GM21528 (cell line): ENCODE results near the gene B3GNT2.
"Not testable (repeated sequence)": the region's sequence is repeated elsewhere in the genome, so short reads cannot be mapped to it uniquely, and the experiment has no call there.

Experiments
- ATAC-seq: cut with Tn5 transposase; IDR thresholded peaks from one replicate; pipeline ENCODE4 v1.9.1; 2021; ENCODE audit warnings: mild to moderate bottlenecking, moderate library complexity; ENCODE audit not compliant: unreplicated experiment, low FRiP score

Gene B3GNT2

DNA sequence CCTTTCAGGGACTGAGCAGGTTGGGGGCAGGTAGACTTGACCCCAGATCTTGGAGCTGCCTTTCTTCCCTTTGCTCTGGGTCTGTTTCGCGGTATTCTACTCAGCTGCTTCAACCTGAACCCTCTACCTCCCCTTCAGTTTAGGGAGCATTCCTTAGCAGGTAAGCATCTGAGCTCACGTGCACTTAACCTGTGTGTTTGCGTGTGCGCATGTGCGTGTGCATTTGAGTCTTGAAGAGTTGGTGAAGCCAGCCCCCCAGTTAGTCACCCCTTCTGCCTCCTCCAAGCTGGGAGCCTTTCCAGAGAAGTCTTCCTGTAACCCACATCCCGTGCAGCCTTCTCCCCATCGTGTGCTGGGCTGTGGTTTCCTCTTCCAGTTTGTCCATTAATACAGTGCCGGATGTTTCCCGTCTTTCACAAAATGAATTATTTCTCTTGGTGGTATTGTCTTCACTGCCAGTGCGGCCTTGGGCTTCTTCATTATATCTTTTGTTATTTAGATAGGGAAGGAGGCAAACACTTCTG is 33.2 kb downstream of the B3GNT2 start:
- no peak for ATAC-seq

DNA sequence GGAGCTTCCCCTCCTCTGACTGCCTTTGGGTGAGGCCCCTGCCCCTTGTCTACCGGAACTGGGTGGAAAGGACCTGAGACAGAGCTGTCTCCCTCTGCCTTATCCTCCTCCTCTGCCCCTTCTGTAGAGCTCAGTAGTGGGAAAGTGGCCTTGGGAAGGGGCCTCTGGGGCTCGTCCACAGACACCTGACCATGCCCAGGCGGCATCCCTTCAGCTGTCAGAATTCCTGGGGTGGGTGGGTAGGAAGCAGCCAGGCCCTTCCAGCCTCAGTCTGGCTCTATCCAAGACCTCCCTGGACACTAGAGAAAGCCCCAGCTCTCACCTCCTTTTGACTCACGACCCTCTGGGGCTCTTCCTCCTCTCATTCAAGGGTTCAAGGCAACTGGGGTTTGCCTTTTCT is 35.6 kb downstream of the B3GNT2 start:
- ATAC-seq = no peak

DNA sequence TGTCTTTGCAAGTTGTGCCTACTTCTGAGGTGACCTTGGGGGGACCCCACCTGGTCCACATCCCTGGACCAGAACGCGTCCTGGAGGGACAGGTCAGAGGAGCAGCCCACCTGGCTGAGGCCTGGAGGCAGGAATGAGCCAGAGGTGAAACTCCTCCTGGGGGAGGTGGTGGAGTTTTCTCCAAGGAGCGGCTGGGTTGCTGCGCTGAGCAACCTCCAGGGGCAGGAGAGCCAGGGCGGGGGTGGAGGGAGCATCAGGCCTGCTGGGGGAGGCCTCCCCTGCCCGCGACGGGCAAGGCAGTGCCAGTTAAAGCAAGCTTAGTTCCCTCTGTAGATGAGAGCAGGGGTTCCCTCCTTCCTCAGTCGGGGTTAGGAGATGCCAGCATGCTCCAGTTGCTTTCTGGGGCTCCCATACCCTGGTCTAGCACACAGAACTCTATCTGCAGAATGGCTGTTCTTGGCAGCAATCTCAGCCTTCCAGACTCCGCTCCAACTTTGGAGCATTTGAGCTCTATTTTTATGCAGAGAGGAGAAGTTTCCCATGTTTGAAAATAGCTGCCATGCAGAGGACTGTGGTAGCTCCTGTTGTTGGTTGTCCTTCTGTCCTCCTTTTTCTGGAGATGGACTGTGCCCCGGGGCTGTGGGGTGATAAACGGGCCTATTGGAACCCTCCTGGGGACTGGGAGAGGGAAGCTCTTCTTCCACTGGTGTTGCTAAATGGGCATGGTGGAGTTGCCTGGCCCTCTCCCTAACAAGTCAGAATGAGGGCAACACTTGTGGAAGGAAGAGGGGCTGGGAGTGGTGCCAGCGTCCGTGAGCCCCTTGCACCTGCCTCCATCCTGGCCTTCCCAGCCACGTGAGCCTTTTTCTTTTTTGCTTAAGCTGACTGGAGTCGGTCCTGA is 39.1 kb downstream of the B3GNT2 start:
- no peak for ATAC-seq

DNA sequence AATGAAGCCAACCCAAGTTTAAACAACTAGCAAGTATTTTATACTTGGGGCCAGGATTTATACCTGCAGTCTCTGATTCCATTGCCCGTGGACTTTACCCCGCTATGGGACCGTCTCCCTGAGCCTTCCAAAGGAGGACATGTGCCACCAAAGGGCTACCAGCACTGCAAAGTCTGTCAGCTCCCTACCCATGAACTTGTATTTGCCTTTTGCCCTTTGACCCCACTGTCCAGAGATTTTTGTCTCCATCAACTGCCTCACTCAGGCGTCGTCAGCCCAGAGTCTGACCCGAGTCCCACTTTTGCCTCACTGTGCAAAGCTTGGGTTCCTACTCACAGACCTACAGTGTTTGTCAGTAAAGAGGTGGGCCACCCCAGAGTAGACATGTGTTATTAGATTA is 40.6 kb downstream of the B3GNT2 start:
- no peak for ATAC-seq

DNA sequence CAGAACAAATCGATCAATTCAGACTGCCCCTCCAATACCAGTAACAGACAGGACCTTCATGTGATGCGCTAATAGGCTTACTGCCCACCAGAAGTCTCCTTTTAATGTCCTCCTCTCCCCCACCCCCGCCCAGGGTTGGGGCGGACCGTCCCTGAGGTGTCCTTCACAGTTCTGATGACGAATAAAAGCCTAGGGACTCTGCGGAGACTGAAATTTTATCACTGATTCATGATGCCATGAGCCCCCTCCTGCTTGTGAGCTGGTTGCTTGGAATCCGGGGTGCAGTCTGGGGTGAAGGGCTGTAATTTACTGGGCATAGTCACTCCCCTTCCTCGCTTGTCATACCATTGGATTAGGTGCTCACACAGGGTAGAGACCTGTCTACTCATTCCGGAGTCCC is 42.3 kb downstream of the B3GNT2 start:
- ATAC-seq = no peak

DNA sequence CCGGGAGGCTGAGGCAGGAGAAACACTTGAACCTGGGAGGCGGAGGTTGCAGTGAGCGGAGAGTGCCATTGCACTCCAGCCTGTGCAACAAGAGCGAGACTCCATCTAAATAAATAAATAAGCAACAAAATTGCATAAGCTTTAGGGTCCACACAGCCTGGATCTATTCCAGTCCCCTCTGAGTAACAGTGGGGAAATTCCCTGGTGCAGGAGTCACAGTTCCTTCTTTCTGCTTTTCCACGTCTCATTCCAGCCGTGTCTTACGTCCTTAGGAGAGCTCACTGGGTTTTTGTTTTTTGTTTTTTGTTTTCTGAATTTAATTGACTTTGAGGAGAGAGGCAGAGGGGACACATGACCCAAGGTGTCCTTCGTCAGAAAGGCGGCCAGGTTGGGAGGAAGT is 44.6 kb downstream of the B3GNT2 start:
- ATAC-seq = no peak

DNA sequence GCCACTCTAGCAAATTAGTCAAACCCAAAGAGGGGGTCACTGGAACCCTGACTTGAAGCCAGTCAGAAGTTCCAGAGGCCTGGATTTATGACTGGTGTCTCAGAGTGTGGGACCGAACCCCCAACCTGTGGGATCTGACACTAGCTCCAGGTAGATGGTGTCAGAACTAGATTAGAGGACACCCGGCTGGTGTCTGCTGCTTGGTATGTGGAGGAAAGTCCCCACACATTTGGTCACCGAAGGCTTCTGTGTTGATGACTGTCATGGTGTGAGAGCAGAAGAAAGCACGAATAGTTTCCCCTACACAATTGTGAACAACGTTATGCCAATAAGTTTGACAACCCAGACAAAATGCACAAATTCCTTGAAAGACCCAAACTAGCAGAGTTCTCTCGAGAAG is 48.1 kb downstream of the B3GNT2 start:
- ATAC-seq = no peak

DNA sequence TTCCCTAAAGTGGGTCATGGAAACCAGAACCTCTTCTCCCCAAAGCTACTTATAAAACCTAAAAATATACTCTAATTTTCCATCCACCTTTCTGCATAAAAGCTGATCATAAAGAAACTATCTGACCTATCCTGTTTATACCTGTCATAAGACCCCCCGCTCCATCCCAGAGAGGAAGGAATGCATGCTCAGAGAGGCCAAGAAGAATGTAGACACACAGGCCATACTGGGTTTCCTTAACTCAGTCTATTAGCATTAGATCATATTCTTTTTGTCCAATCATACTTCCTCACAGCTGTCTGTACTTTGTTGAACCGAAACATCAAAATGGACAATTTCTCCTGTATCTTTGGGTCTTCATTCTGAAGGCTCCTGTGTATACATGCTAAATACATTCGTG is 52.3 kb downstream of the B3GNT2 start:
- ATAC-seq = no peak

DNA sequence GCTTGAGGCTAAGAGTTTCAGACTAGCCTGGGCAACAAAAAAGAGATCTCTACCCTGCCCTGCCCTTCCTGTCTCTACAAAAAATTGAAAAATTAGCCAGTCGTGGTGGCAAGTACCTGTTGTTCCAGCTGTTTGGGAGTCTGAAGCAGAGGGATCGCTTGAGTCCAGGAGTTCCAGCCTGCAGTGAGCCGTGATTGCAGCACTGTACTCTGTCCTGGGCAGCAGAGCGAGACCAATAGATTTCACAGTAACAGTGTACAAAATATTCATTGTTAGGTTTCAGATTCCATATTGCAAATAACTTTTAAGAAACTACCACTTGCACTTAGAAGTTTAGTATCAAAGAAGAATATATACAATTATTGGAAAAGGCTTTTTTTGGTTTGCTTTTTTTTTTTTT is 54.3 kb downstream of the B3GNT2 start:
- ATAC-seq = no peak

DNA sequence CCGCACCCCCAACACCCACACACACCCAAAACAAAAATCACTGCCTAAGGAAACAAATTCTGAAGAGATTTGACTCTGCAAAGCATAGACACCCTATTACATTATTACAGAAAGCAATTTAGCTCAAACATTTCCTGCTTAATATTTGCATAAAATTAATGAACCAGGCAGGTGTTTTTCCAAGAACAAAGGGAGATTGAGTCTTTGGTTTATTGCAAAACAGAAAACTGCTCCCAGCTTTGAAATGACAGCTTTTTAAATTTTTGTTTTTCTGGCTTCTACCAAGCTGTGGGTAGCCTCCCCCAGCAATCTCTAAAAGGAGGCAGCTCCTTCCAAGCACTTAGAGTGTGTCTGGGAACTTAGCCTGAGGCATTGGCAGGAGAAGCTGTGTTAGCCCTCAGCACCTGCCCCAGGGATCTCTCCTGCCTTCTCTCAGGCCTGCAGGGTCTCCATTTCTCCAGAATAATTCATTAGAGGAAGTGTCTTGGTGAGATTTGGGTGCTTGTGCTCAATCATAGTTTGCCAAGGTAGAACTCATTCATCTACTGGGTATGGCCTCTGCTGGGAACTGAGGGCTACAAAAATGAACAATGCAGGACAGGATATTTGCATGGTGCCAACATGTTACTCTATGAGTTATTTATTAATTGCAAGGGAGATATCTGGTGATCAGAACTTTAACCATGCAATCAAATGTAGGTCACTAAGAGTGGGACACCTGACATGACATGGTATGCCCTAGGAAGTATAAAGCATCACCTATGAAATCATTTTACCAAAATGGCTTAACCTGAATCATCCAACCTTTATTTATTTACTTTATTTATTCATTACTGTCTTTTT is 58.7 kb downstream of the B3GNT2 start:
- ATAC-seq = no peak

DNA sequence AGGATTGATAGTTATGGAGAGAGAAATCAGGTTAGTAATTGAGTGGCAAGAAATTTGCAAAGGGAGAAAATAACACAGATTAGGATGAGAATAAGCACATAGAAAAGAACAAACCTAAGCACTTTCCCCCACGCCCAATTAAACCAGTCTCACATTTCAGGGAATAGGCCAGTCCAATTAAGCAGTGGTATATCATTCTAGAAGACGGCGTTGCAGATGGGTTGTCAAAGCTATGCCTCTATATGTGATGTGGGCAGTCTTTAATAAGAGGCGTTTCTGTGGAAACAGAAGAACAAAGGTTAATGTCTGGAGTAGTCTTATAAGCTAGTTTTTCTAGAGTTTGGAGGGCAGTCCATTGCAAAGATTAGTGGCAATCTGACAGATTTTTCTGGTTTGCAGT is 61.6 kb downstream of the B3GNT2 start:
- no peak for ATAC-seq

DNA sequence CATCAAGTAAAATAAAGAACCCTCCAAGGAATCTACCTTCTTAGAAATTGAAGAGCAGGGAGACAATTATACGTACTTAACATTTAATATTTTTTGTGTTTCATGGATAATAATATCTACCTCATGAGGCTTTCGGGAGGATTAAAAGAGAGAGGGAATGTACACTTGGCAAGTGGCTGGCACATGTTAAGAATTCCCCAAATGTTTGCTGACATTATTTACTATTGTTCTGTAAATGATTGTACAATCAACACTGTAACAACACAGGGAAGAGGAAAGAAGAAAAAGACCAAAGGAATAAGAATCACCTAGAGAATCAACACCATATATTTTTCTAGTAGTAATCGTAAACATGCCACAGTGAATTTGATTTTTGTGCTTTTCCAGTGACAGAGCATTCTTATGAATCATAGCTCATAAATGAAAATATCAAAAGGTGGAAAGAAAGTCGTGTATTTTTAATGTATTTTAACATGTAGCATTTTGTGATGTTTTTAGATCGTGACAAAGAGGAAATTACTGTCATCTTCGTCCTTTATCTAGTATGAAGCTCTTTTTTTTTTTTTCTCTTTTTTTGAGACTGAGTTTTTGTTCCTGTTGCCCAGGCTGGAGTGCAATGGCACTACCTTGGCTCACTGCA is 67.3 kb downstream of the B3GNT2 start:
- no peak for ATAC-seq

DNA sequence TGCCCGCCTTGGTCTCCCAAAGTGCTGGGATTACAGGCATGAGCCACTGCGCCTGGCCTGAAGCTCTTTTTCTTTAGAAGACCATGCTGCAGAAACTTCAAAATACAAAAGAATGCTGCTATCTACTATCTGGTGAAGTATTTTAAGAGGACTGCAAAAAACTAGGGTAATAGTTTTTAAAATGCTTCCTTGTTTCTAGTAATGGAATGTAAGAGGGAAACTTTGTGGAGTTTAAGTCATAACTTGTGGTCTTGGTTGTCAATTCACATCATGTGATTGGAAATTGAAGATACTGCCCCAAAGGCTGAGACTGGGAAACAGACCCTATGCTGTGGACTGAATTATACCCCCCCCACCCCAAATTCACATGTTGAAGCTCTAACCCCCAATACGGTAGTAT is 68.3 kb downstream of the B3GNT2 start:
- ATAC-seq = no peak

DNA sequence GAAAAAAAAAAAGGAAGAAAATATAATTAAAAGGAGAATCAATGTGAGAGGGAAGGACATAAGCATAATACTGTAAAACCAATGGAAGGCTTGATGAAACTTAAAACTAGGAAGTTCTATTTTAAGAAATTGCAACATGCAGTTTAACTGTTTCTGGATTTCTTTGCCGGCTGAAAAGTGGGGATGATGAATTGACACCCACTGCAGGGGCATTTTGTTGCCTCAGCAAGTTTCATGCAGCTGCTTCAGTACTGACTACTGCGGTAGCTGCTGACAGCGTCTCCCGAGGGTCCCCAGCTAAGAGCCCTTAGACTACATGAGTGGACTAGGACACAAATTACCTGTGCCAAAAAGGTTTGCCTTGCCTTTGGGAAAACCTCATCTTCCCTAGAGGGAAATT is 69.2 kb downstream of the B3GNT2 start:
- ATAC-seq = no peak

DNA sequence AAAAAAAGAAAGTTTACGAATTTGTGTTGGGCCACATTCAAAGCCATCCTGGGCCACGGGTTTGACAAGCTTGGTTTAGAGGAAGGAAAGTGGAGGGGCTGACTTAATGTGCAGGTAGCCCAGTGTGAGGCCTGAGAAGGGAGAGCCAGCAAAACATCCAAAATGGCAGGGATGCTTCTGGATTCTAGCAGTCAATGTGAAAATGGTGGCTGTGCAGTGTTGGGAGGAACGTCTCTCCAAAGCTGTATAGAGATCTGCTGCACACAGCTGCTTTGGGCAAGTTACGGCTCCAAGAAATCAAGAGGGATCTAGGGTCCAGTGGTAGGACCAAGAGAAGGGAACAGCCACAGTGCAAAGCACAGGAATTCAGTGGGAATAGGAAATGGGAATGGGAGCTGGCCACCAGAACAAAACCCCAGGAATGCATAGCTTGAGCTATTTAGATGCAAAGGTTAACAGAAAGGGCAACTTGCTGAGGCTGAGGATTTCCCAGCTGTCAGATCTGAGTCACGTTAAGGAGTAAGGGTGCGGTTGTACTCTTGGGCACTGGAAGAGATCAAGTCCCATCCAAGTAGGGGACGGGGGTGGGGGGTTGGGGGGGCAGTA is 70.6 kb downstream of the B3GNT2 start:
- no peak for ATAC-seq

DNA sequence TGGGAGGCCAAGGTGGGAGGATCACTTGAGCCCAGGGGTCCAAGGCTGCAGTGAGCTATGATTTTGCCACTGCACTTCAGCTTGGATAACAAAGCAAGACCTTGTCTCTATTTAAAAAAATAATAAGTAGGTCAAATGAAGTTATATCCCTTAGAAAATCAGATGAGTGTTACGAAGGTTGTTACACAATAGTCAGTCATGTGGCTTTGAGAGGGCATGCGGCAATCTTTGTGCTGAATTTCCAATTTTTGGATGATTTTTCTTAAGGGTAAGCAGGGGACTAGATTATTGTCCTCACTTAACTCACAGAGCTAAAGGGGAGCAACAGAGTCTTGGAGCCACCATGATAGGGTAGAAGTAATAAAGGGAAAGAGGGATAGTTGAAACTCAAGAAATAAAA is 71.8 kb downstream of the B3GNT2 start:
- ATAC-seq = no peak

DNA sequence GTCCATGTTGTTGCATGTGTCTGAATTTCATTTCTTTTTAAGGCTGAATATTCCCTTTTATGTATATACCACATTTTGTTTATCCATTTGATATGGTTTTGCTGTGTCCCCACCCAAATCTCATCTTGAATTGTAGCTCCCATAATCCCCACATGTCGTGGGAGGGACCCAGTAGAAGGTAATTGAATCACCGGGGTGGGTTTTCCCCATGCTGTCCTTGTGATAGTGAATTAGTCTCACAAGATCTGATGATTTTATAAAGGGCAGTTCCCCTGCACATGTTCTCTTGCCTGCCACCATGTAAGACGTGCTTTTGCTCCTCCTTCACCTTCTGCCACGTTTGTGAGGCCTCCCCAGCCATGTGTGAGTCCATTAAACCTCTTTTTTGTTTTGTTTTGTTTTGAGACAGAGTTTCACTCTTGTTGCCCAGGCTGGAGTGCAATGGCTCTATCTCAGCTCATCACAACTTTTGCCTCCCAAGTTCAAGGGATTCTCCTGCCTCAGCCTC is 72.8 kb downstream of the B3GNT2 start:
- ATAC-seq = not testable (repeated sequence)

DNA sequence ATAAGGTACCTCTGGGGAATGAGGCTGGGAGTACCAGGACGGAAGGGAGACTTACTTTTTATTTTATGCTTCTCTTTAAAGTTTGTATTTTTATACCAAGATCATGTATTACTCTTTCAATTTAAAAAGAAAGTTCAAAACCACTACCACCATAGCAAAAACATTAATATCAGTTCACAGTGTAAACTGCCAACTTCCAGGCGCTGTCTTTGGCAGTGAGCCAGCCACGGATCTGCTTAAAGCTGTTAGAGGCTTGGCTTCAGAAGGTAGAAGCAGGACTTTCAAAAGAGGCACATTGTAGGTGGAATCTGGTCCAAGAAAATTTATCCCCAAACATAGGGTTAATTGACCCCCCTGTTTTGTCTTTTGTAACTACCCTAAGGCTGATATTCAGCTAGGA is 74.8 kb downstream of the B3GNT2 start:
- no peak for ATAC-seq
